Amygdala (tissue), 56 donors: ENCODE data around the gene BCAS3.
"Not testable (repeated sequence)": the region's sequence is repeated elsewhere in the genome, so short reads cannot be mapped to it uniquely, and the experiment has no call there.

Source experiments
- DNase-seq, 56 donors: peaks; one replicate each; lab custom pipeline; 2025; lab: John Stamatoyannopoulos, UW

The BCAS3 gene

DNA sequence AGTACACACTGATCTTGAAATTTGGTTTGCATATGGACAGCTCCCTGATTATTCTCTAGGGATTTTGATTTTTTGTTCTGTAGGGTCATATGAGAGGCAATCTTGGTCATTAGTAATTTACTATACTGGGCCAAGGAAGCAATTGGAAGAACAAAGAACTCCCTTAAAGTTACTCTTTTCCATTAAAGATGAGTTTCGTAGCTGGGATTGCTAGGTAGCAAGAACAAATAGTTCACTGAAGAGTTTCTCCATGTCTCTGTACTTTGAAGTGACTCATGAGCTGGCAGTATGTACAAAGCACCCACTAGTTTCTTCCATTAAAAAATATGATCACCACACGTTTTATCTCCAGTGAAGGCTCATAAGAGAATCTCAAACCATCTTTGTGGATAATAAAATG, 6.2 kb upstream of the BCAS3 start:
- DNase-seq: no peak

DNA sequence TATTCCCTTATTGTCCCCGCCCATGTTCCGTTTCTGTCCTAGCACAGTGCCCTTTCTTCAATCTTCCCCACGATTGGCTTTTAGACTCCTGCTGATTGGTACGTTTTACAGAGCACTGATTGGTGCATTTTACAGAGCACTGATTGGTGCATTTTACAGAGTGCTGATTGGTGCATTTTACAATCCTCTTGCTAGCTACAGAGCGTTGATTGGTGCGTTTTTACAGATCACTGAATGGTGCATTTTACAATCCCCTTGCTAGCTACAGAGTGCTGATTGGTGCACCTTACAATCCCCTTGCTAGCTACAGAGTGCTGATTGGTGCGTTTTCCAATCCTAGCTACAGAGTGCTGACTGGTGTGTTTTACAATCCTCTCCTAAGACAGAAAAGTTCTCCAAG, 3.0 kb upstream of the BCAS3 start:
- not testable (repeated sequence) for DNase-seq

DNA sequence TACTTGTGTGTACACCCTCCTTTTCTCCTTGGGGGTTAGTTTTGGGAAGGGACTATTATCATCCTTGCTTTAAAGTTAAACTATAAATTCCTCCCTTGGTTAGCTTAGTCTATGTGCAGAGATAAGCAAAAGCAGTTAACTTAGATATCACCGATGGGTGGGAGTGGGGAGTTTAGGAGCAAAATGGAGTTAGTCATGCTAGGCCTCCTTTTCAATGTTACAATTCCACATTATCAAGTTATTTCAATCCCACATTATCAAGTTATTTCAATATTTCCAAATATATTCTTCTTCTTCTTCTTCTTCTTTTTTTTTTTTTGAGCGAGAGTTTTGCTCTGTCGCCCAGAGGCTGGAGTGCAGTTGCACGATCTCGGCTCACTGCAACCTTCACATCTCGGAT, 1.7 kb upstream of the BCAS3 start:
- no peak for DNase-seq

DNA sequence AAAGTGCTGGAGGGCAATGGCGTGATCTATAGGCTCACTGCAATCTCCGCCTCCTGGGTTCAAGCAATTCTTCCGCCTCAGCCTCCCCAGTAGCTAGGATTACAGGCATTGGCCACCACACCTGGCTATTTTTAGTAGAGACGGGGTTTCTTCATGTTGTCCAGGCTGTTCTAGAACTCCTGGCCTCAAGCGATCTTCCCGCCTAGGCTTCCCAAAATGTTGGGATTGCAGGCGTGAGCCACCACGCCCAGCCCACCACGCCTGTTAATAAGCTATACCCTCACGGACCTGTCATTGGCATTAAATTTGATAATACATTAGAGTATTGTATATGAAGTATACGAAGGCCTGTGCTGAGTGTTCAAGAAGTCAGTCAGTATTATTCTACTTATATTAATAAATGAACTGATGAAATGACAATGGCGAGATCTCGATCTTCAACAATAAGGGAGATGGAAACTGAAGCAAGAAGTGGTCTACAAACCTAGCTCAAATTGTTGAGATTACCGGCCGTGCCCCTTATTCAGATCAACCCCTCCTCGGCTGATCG, 818 bp upstream of the BCAS3 start:
- peak in 2 of 56 donors; percentile 0 to 40 for DNase-seq

DNA sequence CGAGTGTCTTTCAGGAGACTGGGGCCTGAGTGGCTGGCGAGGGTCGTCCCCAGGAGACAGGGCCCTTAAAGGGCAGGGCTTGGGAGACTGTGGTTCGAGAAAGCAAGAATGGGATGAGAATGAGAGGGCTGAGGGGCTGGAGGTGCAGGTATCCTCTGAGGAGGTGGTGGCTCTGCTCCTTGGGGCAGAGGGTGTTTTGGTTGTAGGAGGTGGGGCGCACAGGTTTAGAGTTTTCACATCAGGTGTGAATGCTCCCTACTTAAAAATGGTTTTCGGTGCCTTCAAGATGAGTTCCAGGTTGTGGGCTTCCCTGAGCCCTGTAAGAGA, 430 bp downstream of the BCAS3 start:
- DNase-seq: peak in 1 of 56 donors; percentile 25

DNA sequence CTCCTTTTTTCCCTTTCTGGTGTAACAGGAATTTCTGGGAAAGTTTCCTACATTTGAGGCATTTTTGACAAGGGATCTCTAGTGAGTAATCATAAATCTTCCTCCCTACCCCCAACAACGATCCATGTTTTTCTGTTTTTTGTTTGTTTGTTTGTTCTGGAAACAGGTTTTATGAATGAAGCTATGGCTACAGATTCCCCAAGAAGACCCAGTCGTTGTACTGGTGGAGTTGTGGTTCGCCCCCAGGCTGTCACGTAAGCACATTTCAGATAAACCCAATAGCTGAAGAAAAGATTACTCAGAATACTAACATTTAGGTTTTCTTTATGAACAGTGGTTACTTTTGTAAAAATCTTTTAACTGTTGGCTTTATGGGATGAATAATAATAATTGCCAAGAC, 1.6 kb downstream of the BCAS3 start:
- DNase-seq: no peak

DNA sequence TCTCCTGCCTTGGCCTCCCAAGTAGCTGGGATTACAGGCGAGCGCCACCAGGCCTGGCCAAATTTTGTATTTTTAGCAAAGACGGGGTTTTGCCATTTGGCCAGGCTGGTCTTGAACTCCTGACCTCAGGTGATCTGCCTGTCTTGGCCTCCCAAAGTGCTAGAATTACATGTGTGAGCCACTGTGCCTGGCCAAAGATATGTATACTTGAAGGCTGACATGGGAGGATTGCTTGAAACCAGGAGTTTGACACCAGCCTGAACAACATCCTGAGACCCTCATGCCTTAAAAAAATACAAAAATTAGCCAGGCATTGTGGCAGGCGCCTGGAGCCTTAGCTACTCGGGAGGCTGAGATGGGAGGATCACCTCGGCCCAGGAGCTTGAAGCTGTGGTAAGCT, 3.1 kb downstream of the BCAS3 start:
- no peak for DNase-seq

DNA sequence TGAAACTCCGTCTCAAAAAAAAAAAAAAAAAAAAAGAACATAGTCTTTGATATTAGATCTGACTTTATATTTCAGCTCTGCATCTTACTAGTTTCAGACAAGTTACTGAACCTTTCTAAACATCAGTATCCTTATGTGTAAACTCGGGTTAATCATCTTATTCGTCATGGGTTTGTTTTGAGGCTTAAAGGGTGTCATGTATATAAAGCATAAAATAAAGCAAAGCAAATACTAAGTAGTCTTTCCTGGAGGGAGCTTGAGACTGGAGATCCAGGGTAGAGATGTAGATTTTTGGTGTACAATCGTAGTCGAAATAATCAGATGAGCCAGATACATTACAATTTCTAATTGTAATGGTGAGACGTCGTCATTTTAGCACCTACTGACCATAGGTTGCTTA, 7.8 kb downstream of the BCAS3 start:
- no peak for DNase-seq

DNA sequence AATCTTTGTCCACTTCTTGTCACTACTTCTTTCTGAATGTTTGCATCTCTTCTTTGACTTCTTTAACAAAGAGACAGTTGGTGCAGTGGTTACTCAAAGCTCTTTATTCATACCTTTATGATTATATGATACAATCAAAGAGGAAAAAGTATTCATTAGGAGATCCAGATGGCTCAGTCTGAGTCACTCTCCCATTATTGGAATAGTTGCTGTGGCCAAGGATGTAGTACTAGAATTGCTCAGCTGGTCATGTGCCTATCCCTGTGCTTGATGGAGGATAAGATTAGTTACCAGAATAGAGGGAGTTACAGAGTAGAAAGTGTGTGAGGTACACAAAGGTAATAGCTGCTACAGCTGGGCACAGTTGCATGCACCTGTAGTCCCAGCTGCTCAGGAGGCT, 18.3 kb downstream of the BCAS3 start:
- no peak for DNase-seq

DNA sequence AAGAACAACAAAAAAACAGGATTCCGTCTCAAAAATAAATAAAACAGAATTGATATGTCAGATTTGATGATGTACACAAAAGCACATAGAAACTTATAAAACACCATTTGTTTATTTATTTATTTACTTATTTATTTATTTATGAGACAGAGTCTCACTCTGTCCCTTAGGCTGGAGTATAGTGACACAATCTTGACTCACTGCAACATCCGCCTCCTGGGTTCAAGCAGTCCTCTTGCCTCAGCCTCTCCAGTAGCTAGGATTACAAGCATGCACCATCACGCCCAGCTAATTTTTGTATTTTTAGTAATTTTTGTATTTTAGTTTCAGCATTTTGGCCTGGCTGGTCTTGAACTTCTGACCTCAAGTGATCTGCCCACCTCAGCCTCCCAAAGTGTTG, 21.4 kb downstream of the BCAS3 start:
- DNase-seq: no peak

DNA sequence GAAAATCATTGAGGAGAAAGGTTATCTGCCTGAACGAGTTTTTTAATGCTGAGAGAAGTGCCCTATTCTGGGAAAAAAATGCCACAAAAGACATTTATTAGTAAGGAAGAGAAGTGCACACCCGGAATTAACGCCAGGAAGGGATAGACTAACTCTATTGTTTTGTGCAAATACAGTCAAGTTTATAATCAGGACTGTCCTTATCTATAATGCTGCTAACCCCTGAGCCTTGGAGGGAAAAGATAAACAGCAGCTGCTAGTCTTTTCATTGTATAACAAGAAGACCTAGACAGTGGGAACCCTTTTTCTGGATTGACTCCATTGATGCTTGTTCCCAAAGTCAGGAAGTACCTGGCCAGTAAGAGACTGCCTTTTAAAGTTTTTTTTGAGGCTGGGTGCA, 26.5 kb downstream of the BCAS3 start:
- no peak for DNase-seq

DNA sequence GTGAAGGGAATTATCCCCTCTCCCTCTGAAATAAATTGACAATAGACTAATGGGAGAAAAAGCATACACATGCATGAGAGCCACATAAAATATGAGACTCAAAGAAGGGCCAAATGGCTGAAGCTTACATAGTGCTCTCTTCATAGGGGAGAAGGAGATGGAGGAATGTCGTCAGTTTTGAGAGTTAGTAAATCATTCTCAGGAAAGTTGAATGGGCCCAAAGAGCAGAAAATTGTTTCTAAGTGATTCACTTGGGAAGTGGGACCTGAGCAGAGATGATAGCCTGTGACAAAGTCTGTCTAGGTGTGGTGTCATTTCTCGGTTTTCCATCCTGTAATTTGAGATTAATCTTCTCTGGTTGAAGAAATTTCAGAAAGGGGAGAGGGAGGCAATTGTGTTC, 35.0 kb downstream of the BCAS3 start:
- DNase-seq: no peak

DNA sequence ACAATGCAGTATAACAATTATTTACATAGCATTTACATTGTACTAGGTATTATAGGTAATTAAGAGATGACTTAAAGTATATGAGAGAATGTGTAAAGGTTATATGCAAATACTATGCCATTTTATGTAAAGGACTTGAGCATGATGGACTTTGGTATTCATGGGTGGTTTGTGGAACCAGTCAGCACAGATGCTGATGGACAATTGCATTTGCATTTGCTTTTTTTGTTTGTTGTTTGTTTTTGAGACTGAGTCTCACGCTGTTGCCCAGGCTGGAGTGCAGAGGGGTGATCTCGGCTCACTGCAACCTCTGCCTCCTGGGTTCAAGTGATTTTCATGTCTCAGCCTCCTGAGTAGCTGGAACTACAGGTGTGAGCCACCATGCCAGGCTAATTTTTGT, 36.0 kb downstream of the BCAS3 start:
- no peak for DNase-seq

DNA sequence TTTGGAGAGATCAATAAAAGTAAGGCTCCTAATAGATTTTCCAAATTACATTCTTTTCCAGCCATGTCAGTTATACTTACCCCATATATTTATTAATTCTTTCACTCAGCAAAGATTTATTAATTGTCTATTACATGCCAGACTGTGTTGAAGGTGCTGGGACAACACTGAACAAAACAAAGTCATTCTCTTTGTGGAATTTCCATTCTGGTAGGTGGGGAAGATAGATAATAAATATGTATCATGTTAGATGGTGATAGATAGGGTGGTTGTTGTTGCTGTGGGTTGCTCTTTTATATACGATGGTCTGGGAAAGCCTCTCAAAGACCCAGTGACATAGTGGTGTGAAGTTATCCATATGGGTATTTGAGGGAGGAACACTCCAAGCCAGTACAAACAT, 39.1 kb downstream of the BCAS3 start:
- no peak for DNase-seq

DNA sequence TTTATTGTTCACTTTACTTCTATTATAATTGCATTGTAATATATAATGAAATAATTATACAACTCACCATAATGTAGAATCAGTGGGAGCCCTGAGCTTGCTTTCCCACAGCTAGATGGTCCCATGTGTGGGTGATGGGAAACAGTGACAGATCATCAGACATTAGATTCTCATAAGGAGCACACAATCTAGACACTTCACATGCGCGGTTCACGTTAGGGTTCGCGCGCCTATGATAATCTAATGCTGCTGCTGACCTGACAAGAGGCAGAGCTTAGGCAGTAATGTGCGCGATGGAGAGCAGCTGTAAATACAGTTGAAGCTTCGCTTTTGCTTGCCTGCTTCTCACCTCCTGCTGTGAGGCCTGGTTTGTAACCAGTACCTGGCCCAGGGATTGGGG, 40.2 kb downstream of the BCAS3 start:
- no peak for DNase-seq

DNA sequence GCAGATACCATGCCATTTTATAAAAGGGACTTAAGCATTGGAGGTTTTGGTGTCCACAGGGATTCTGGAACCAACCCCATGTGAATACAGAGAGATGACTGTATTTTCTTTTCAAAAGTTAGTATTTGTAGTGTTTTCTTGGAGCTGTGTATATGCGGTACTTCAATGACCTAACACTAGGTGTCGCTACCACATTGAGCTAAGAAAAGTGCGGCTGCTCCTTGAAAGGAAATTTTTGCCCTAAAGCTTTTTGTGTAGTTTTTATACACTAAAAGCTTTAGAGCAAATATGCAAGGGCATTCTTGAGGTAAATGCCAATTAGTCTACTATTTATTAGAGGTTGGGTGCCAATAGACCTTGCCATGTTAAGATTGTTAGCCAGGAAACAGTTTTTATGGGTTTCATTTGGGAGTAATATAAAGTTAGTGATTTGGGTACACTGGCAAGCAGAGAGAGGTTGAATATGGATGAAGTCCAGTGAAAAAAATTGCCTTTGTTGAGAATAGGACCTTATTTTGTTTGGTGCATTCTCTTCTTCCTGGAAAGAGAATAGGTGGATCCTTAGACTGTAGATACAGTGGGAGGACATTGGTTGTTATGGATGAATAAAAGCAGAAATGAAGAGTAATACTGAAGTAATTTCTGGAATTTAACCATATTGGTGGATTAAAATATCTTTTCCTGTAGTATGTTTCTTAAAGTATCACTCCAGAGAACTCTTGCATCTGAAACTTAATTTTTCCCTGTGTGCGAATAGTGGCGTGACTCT, 43.3 kb downstream of the BCAS3 start:
- peak in 17 of 56 donors; percentile 0 to 61 (median 7) for DNase-seq

DNA sequence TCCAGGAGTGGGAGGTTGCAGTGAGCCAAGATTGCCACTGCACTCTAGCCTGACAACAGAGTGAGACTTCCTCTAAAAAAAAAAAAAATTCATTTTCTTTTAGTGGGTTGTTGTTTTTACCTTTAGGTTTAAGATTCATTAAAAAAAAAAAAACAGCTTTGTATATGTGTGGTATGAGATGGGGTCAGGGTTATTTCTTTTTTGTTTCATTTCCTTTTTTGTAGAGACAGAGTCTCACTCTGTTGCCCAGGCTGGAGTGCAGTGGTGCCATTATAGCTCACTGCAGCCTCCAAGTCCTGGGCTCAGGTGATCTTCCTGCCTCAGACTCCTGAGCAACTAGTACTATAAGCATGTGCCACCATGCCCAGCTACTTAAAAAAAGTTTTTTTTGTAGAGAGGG, 47.0 kb downstream of the BCAS3 start:
- no peak for DNase-seq

DNA sequence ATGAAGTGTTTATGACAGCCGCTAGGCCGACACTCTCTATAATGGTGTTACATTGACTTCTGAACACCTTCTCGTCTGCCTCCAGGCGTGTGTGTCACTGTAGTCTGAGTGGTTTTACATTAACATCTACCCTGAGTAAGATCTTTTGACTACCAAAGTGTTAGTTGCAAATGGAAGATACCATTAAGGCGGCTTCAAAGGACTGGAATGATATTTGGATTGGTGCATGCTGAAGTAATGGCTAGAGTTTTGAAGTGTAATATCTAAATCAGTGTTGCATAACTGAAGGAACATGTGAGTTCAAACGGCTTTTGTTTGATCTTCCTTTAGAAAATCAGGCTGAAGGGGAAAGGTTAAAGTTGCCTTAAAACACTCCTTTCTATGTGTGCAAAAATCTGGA, 52.2 kb downstream of the BCAS3 start:
- DNase-seq: no peak

DNA sequence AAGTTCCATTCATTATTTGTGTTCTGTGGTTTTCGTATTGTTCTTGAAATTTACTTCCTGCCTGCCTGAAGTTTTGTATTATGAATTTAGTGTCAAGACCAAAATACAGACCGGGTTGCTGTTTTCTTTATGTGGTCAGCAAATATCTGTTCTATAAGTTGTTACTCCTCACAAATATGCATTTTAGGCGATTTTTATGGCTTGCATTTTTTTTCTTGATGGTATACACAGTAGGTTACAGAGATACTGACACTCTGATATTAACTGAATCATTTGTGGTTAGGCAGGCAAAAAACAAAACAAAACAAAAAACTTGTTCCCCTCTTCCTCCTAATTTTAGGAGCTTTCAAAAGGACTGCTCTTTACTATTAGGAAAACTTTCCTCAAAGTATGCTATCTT, 52.6 kb downstream of the BCAS3 start:
- no peak for DNase-seq

DNA sequence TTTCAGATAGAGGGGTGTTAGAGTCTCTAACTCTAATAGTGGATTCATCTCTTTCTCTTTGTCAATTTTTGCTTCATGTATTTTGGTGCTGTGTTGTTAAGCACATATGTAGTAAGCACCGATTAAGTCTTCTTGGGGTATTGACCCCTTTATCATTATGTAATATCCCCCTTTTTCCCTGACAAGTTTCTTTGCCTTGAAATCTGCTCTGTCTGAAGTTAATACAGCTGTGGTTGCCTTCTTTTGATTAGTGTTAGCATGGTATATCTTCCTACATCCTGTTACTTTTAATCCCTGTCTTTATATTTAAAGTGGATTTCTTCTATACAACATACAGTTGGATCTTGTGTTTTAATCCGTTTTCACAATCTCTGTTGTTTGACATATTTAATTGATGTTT, 60.6 kb downstream of the BCAS3 start:
- no peak for DNase-seq

DNA sequence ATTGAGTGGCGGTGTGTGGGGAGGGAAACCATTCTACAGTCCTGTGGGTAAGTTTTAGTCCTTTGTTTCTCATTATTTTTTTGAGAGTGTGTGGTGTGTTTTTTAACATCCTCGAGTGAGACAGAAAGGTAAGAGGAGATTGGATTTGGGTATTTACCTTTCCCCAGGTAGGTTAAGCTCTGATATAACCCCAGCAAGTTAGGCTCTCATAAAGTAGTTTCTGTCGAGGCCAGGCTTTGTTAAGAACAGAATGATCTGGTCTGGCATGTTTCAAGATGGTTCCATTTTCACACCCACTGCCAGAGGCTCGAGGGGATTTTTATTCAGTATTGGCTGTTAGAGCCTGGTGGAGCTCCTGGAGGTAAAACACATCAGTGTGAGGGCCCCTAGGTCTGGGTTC, 62.9 kb downstream of the BCAS3 start:
- DNase-seq: no peak

DNA sequence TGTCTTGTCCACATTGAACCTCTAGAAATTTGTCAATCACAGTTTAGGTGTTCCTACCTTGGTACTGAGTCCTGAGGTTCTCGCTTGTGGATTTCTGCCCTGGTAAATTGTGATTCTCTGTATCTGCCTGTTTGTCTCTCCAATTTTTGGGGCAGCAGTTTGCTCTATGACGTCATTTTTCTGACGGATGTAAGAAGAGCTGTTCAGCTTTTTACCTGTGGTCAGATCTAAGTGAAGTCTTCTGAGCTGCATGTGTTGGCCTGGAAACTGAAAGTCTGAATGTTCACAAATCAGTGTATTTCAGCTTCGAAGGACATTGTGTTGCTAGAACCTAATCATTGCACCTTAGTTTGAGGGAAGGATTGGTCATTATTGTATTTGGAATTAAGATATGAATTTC, 63.4 kb downstream of the BCAS3 start:
- no peak for DNase-seq

DNA sequence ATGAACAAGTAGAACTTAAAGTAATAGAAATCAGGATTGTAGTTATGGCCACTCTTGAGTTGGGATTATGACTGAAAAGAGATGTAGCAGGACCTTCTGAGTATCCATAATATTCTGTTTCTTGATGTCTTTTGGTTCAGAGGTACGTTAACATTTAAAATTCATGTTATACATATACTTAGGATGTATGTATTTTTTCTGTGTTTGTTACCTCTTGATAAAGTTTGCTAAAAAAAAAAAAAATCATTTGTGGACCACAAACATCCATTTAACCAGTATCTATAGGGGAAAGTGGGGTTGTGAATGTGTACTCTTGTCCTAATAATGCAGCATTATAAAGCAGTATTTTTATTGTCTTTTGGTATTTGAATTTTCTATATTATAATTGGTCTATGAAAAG, 65.6 kb downstream of the BCAS3 start:
- no peak for DNase-seq
